ENCODE data around the gene RNU1-4.
"Not testable (repeated sequence)": the region's sequence is repeated elsewhere in the genome, so short reads cannot be mapped to it uniquely, and the experiment has no call there.

The RNU1-4 gene

DNA sequence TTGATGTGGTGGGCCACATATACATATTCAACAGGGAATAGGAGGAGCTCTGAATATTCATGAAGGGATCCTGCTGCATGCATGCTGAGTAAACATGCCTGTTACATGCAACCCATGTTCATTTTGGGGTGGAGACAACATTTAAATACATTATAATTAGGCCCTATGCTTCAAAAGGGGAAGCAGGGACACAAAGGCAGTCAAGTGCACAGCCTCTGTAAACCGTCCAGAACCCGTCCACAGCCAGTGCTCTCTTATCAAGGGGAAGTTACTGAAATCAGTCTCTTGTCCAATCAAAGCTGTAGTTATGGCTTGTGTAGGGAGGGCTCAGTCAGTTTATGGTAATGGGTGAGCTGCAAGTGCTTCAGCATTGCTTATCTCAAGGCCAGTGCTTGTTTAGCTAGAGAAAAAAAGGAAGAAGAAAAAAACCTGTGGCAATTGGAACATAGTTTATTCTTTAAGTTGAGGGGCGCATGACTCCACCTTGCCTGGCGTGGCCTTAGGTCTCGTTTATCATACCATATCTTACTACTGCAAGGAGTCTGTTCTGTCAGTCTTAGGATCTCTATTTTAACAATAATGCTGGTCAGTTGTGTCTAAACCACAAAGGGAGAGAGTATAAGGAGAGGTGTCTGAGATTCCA lies 7.9 kb upstream of the RNU1-4 start:
- DNase-seq = not testable (repeated sequence)

DNA sequence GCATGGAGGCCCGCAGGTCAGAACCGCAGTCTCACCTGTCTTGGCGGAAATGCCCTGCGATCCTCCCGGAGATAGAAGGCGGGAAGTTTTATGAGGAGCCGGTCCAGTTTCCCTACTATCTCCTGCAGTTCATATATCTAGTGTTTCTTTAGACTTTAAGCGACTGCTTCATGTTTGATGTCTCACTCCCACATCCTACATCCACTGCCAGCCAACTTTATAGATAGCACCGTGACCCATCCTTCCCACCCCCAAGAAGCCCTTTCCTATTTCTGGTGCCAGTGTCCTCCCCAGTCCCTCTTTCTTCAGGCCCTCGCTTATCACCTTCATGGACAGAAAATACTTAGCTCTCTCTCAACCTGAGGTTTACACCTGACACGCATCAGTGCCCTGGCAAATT lies 914 bp downstream of the RNU1-4 start:
- not testable (repeated sequence) for DNase-seq

DNA sequence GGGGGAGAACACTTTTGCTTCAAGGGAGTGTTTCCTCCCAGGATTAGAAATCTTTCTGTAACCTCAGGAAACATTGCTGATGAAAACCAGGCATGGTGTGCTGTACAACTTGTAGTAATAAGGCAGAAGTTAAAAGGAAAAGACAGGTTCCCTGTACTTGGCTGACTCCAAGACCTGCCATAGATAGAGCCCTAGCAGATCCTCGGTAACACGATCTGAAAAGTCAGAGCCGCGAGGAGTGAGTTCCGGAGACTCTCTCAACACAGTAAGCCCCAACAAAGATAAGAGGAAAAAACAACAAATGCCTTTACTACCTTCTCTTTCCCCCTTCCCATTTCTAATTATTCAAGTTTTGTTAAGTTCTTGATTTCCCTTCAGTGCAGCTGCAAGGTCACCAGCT lies 7.3 kb downstream of the RNU1-4 start:
- not testable (repeated sequence) for DNase-seq

DNA sequence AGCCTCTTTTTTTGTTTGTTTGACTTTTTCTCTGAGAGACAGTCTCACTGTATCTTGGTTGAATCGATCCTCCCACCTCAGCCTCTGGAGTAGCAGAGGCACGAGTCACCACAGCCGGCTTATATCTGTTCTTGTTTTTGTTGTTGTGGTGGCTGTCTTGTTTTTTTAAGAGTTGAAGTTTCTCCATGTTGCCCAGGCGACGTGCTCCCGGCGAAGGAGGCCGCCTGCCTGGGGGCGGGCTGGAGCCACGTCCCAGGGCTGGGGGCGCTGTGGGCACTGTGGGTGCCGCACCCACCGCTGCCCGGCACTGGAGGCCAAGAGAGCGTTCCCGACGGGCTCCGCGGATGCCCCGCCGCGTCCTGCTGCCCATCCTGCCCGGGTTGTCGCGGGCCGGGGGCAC lies 8.4 kb downstream of the RNU1-4 start:
- not testable (repeated sequence) for DNase-seq

DNA sequence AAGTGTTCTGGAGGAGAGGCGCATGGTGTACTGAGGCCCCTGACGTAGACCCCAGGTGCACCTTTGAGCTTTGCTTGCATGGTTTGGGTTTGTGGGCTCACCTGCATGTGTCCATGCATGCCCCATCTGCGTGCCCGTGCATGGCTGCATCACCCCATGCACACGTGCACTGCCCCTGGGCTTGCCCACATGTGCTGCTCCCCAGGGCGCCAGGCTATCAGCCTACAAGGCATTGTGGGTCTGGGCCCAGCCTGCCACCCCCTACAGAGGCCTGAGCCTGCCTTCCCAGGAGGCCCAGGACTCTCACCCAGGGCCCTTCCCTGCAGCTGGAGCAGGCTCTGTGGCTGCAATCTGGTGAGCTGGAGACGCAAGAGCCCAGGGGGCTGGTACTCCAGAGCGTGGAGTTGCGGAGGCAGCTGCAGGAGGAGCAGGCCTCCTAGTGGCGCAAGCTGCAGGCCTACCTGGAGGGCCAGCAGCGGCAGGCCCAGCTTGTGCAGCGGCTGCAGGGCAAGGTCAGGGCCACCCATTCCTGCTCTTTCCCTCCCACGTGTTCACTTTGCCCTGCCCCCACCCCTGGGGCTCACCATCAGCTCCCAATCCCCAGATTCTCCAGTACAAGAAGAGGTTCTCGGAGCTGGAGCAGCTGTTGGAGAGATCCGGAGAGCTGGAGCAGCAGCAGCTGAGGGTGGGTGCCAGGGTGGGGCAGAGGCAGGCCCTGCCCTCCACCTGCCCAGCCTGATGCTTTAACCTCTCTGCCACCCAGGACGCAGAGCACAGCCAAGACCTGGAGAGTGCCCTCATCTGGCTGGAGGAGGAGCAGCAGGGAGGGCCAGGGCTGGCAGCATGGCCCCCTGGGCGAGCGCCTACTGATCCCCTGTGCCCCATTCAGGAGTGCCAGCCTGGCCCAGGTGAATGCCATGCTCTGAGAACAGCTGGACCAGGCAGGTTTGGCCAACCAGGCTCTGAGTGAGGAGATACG lies 9.9 kb downstream of the RNU1-4 start:
- not testable (repeated sequence) for DNase-seq

DNA sequence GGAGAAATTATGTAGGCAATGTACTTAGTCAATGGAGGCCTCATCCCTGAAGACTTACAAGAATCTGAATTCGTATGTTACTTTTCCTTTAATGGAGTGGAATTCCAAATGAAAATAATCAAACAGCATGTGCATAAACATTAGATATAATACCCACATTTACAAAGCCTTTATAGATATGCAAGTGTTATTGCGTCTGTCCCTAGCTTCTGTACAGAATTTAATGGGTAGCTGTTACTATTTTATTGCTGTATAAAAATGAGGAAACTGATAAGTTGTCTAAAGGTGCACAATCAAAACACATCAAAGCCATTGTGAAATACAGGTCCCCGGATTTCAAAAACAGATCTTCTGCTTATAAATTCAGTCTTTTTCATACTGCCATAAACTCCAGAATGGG lies 12.5 kb downstream of the RNU1-4 start:
- DNase-seq = not testable (repeated sequence)

DNA sequence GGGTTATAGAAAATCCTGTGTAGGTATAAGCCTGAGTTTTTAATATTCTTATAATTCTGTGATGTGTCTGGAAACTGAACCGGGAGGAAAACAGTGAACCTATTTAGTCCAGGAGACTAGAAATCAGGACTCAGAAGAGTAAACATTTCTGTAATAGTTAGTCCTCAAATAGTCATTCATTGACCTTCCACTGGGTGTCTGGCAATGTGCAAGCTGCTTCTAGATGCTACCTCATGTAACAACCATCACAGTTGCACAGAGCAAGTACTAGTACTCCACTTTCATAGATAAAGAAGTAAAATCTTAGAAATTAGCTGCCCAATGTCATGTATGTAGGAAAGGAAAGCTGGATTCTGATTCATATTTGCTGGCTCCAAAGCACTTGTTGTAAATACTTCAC lies 15.1 kb downstream of the RNU1-4 start:
- not testable (repeated sequence) for DNase-seq

DNA sequence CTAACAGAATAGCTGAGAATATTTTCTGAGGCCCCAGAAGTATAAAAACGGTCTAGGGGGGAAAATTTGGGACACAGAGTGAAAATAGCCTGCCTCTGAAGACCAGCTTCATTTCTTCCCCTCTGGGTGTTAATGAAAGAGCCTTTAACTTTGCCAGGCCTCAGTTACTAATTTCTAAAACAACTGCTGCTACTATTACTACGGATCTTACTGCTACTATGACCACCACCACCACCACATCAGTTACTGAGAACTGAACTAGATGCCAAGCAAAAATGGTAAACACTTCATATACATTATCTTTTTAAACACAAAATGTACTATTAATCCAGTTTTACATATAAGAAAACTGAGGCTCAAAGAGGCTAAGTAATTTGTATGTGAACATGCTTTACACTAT lies 15.6 kb downstream of the RNU1-4 start:
- not testable (repeated sequence) for DNase-seq

DNA sequence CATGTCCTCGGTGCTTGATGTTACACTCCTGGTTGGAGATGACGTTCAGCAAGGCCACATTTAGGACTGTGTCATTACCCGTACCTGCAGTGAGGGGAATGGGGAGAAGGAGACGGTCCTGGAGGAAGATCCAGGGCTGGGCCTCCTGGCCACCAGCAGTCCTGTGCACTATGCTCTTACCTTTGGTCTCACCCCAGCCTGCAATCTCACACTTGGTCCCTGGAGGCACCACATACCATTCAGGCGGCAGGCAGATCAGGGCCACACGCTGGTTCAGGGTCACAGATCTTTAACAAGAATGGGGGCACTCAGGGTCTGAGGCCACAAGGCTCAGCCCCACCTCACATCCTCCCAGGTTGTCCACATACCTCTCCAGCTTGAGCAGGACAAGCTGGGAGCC lies 17.3 kb downstream of the RNU1-4 start:
- not testable (repeated sequence) for DNase-seq

DNA sequence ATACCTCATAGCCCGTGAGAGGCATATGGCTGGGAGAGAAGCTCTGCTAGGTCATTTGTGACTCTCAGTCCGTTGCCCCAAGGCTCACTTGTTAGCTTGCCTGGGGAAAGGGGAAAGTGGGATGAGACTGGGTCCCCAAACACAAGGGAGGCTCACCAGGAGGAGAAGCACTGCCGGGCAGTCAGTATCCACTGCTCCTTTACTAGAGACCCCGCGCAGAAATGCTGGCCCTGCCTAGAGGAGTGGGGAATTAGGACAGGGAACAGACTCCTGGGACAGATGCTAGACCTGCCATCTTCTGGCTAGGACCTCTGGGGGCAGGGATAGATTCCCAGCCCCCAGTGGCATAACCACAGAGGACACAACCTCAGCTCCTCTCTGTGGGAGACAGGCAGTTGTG lies 17.7 kb downstream of the RNU1-4 start:
- DNase-seq = not testable (repeated sequence)

DNA sequence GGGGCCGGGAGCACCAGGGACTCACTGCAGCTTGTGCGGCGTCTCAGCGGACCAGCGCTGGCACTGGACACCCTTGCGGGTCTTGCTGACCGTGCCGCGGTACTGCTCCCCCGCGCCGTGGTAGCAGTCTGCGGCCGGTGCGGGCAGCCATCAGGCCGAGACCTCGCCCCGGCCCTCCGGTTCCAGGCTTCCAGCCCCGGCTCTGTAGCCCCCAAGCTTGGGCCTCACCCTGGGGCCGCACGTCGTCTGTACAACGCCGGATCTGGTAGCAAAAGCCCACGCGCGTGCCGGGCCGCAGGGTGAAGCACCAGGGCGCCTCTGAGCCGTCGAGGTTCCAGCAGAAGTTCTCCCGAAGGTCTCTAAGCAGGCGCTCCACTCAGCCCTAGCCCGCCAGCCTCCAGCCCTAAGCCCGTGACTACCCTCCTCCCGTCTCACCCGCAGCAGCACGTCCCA lies 18.8 kb downstream of the RNU1-4 start:
- not testable (repeated sequence) for DNase-seq

DNA sequence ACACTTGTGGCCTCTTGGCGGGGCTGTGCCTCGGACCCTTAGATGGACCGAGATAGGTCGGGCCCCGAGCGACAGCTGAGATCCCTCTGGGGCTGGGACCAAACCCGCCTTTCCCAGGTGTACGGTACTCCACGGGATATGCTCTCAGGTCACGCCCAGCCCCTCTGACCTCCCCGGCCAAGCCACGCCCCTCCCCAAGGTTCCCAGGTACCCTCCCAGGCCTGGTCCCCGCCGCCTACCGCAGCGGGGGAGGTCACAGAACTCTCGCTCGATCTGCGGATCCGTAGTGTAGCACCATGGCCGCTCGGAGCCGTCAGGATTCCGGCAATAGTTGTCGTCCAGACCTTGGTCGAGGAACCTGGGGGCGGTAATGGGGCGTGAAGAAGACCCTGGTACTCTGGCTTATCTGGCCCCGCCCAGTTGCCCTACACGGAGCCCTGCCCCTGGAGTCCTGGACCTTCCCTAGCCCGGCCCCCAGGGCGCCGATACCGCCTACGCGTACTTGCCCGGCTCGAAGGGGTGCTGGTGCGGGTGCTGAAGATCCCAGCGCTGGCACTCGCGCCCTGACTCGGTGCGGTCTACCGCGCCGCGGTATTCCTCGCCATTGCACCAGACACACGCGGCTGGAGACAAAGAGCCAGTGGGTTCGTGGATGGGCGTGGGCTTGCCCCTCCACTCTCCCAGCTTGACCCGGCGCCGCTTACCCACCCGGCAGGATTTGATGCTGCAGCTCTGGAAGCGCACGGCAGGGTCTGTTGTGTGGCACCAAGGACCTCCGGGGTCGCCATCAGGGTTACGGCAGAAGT lies 19.5 kb downstream of the RNU1-4 start:
- not testable (repeated sequence) for DNase-seq

DNA sequence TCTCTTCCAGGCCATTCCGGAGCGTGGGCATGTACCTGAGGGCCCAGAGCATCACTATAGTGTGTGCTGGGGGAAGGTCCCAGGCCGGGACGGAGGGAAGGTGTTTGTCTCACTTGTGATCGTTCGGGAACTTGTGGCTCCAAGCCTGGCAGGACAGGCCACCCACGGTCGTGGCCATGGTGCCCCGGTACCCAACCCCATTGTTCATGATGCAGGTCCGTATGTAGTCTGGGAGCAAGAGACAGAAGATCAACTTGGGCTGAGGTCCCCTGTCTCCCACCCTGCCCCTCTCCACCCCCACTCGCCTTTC lies 20.1 kb downstream of the RNU1-4 start:
- DNase-seq = not testable (repeated sequence)

DNA sequence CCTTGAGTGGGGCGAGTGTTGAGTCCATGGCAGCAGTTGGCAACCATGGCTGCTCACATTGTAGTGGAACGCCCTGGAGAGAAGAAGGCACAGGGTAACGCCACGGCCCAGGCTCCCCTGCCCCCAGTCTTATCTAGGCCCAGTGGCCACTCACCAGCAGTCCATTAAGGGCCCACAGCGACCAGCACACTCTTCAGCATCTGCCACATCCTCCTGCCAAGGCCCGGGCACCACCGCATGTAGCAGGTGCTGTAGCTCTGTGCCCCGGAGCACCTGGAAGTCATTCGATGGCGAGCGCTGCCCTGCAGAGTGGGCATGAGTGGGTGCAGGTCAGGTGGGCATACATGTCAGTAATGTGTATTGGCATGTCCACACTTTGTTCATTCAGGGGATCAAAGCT lies 20.5 kb downstream of the RNU1-4 start:
- DNase-seq = not testable (repeated sequence)

DNA sequence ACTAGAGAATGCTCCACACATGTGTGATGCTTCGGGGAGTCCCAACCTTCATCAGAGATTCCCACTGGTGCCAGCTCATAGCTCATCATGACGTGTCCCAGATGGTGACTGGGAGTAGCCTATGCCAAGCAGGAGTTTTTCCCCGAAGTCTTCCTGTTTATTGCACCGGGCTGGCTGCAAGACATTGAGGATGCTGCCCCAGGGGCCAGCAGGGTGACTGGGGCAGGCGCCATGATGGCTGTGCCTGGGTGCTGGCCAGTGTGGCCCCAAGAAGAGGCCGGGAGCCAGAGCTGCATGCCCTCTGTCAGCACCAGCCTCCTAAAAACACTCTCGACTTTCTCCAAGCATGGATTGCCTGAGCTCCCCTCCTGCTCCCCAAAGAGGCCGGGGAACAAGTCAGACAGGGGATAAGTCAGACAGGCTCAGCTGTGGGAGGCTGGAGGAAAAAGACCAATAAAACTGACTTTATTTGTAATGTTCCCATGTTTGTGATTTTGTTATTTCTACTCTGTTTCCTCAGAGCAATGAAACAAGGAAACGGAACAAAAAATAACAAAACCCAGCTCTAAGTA lies 24.0 kb downstream of the RNU1-4 start:
- DNase-seq = not testable (repeated sequence)

DNA sequence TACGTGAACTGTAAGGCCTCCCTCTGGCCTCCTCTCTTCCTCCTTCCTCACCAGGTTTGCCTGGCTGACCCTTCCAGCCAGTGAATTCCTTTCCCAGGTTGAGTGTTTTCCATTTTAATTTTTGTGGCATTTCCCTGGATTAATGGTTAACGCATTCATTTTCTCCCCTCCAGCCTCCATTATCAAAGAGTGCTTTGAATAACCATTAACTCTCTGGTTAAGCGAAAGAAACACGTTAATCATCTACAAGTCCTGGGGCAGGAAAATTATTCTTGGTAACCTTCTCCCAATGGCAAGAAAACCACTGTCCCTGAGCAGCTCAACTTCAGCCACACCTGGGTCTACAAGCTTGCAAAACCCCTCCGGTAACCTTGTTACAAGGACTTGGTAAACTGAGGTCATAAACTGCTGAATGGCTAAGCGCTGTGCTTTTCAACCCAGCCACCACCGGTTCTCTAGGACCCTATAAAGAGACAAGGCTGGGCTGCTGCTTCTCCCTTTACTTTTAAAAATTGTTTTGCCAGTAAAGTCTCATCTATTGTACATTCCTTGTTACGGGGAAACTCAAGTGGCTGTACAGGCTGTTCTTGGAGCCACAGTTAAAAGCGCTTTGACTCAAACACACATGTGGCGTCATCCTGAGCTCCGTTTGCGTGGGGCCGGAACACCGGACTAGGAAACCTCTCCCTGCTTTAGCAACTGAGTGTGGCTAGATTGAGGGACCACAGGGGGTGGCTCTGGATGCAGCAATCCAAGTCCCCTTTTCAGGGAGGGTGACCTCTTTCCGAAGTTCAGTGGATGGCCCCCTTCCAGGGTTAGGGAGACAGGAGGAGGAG lies 24.7 kb downstream of the RNU1-4 start:
- not testable (repeated sequence) for DNase-seq

DNA sequence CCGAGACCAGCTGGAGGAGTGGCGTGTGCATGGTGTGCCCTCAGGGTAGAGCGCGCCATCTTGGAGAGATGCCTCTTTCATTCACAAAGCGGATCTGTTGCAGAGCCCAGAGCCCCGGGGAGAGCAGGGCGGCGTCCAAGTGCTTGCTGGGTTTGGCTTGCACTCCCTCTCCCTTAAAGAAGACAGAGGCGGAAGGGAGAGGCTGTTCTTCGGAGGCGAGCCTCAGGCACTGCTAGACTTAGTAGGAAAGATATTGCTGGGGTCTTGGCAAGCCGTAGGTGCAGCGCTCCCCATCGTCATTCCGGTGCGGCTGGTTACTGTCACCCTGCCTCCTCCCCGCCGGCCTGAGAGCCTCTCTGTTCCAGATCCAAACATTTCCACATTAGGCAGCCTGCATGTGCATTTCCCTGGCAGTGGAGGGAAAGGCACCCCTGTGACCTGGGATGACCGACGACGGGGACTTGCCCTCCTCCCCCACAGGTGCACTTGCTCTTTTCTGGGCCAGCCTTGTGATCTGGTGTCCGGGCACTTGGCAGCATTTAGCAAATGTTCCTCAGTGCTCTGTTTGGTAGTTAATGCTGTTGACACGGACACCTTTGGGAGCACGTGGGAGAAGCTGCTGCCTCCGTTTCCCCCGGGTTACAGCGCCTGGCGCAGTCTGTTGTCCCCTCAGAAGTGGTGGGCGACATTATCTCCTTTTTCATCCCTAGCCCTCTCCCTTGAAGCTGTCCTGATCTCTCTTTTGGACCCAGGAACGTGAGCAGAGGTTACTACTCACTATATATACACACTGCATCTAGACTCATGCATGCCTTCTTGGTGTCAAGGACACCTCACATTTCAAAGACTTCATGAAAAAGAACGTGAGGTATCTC lies 25.7 kb downstream of the RNU1-4 start:
- not testable (repeated sequence) for DNase-seq

DNA sequence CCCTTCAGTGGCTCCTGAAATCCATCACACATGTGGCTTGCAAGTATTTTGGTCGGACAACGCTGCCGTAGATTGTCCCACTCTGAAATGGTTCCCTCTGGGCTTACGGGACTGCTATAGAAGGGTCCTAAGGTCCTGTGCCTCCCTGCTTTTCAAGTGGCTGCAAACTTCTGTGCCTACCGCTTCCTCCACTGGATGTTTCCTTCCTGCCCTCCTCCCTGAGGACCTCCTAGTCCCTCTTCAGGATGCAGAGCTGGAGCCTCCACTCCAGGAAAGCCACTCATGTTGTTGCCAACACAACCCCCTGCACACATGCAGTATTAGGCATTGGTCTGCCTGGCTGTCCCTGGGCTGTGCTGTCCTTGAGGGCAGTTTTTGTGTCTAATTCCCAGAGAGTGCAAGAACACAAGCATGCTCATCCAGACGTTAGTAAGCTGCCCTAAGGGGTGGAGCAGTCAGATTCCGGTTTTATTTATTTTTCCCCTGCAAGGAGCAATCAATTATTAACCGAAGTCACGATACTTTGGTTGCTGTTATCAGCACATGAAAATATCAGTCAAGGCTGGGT lies 26.5 kb downstream of the RNU1-4 start:
- not testable (repeated sequence) for DNase-seq

DNA sequence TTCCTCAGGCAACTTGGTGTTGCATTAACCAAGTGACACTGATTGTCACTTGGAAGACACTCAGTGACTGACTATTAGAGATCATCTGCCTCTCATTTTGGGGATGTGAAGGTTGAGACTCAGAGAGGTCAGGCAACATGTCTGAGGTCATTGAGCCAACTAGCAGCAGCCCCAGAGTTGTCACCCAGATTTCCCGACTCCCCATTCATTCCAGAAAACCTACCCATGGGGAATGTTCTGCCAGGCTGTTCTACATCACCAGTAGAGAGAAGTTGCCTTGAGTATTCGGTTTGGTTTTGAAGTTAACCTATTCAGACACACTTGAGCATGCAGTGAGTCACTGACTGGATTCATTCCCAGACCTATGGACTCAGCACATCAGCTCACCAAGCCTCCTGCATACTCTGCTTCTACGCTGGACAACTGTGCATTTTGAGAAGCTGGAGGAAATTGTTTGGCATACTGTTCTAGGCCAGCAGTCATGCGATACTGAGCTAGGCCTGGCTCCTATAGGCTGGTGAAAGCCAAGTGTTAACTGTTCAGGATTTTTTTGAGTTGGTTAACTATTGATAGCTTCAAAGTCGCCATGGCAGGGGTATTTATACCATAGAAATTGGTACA lies 29.9 kb downstream of the RNU1-4 start:
- not testable (repeated sequence) for DNase-seq

DNA sequence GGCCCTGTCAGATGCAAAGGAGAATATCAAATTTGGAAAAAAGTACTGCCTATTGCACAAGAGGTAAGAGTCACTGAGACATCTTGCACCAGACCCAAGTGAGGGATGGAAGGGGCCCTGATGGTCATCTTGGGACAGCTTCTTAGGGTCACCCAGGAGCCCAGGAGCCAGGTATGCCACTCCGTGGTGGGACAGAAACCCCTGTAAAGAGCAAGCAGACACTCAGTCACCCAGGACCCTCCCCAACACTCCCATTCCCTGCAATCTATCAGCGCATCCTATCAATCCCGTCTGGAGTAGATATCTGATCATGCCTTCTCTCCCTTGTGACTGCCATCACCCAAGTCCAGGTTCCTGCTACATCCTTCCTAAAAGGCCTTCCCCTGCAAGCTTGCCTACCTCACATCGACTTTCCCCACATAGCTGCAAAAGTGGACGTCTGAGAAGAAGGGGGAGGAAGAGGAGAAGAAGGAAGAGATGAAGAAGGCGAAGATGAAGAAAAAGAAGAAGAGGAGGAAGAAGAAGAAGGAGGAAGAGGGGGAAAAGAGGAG lies 30.7 kb downstream of the RNU1-4 start:
- DNase-seq = not testable (repeated sequence)
